Endothelial cell of umbilical vein (primary cell): ENCODE results near the gene SH3YL1. TPM values are rescaled to one million over a fixed set of nuclear protein-coding genes. Genes with fewer than 3 reads are reported as not detected.

ENCODE experiments used
- BruUV-seq: library from RNA; stranded (reverse); fragments of 400-500 nt; replicated peaks from 2 replicates; lab custom pipeline; 2021; lab: Mats Ljungman, UMichigan
- CTCF ChIA-PET: fragments of 300-600, 350-600 bp; sonication (Branson Sonifier 250); formaldehyde crosslinking; loops from one replicate; lab custom pipeline; 2021; ENCODE audit warnings: antibody characterized with exemption, inconsistent platforms; lab: Charles Lee
- POLR2A ChIA-PET: fragments of 300-600, 350-600 bp; sonication (Branson Sonifier 250); formaldehyde crosslinking; loops from one replicate; lab custom pipeline; 2021; ENCODE audit warnings: antibody characterized with exemption, inconsistent platforms; lab: Charles Lee
- DNase-seq: peaks from one replicate; pipeline ENCODE4 v3.0.0-alpha.2; 2011; ENCODE audit warnings: low read depth, low spot score
- FAIRE-seq: peaks from 2 replicates; lab custom pipeline; 2011; peaks lifted over from hg19 to GRCh38; lab: Jason Lieb, UNC
- H2AFZ ChIP-seq: 2 replicates; pipeline ENCODE4 v1.6.0; 2012; ENCODE audit warnings: low read depth, low read length, control low read depth, inconsistent platforms
- H3K27ac ChIP-seq: 2 replicates; pipeline ENCODE4 v1.5.1; 2011; ENCODE audit warnings: low read depth, mild to moderate bottlenecking, control low read depth, low read length, moderate library complexity; ENCODE audit not compliant: insufficient read depth
- H3K27me3 ChIP-seq, 2 experiments: 2 replicates each; pipeline versions ENCODE4 v1.6.0 to v1.6.1; 2011; ENCODE audit warnings: low read length in 2 of 2, mixed read lengths in 1 of 2; ENCODE audit not compliant: control insufficient read depth in 2 of 2, insufficient read depth in 2 of 2
- H3K36me3 ChIP-seq, 2 experiments: 2 replicates in 1 of 2; 3 replicates in 1 of 2; pipeline ENCODE4 v1.5.1; 2011; ENCODE audit warnings: low read length in 2 of 2, mild to moderate bottlenecking in 1 of 2, moderate library complexity in 1 of 2; ENCODE audit not compliant: control insufficient read depth in 2 of 2, insufficient read depth in 2 of 2; ENCODE audit errors: extremely low read depth in 1 of 2
- H3K4me1 ChIP-seq: 3 replicates; pipeline ENCODE4 v1.5.1; 2011; ENCODE audit warnings: mild to moderate bottlenecking, low read length; ENCODE audit not compliant: control insufficient read depth, insufficient read depth; ENCODE audit errors: extremely low read depth
- H3K4me2 ChIP-seq: 2 replicates; pipeline ENCODE4 v1.6.1; 2011; ENCODE audit warnings: low read length, control low read depth, mixed read lengths; ENCODE audit not compliant: insufficient read depth
- H3K4me3 ChIP-seq, 3 experiments: fragments of 200-600 bp in 1 of 3; sonication (generic), shearing (Covaris generic) in 1 of 3; replicated peaks in 1 of 3; 2 replicates each; pipeline ENCODE4 v1.5.1; 2011 to 2016; ENCODE audit warnings: control low read depth in 3 of 3, low read length in 3 of 3, mild to moderate bottlenecking in 2 of 3, inconsistent platforms in 1 of 3, low read depth in 1 of 3, moderate library complexity in 1 of 3; ENCODE audit not compliant: insufficient read depth in 1 of 3
- H3K79me2 ChIP-seq: 2 replicates; pipeline ENCODE4 v1.6.0; 2012; ENCODE audit warnings: low read length, inconsistent platforms; ENCODE audit not compliant: control insufficient read depth, insufficient read depth
- H3K9ac ChIP-seq: replicated peaks from 2 replicates; pipeline ENCODE3; 2011; ENCODE audit warnings: low read length, control low read depth; ENCODE audit not compliant: insufficient read depth; ENCODE audit errors: extremely low read depth
- H3K9me1 ChIP-seq: replicated peaks from 3 replicates; pipeline ENCODE4 v1.6.0; 2011; ENCODE audit warnings: mild to moderate bottlenecking, low read length; ENCODE audit not compliant: control insufficient read depth, insufficient read depth; ENCODE audit errors: extremely low read depth
- H3K9me3 ChIP-seq: replicated peaks from 2 replicates; pipeline ENCODE4 v1.5.1; 2012; ENCODE audit warnings: low read length, inconsistent platforms; ENCODE audit not compliant: control insufficient read depth, insufficient read depth
- H4K20me1 ChIP-seq: replicated peaks from 2 replicates; pipeline ENCODE3; 2011; ENCODE audit warnings: mild to moderate bottlenecking, low read length; ENCODE audit not compliant: control insufficient read depth, insufficient read depth; ENCODE audit errors: extremely low read depth
- CTCF ChIP-seq, 2 donors: IDR thresholded peaks; 1 replicate in 1 of 2; 2 replicates in 1 of 2; pipeline ENCODE4 v1.5.1; 2011; ENCODE audit warnings: low read length in 2 of 2, mild to moderate bottlenecking in 2 of 2, moderate library complexity in 2 of 2, control low read depth in 1 of 2, inconsistent platforms in 1 of 2, low read depth in 1 of 2; ENCODE audit not compliant: insufficient read depth in 1 of 2; ENCODE audit errors: extremely low read depth in 1 of 2
- EZH2 ChIP-seq: IDR thresholded peaks from 2 replicates; pipeline ENCODE4 v1.6.1; 2012; ENCODE audit warnings: borderline replicate concordance, low read depth, mild to moderate bottlenecking, moderate library complexity, low read length, inconsistent platforms; ENCODE audit not compliant: severe bottlenecking
- FOS ChIP-seq: IDR thresholded peaks from 2 replicates; pipeline ENCODE4 v1.6.1; 2011; ENCODE audit warnings: mild to moderate bottlenecking, low read length, moderate library complexity, borderline replicate concordance; ENCODE audit not compliant: insufficient read depth
- GATA2 ChIP-seq: IDR thresholded peaks from 2 replicates; pipeline ENCODE4 v1.7.0; 2011; ENCODE audit warnings: low read depth, mild to moderate bottlenecking, moderate library complexity, mixed read lengths, low read length; ENCODE audit not compliant: insufficient read length, insufficient read depth
- JUN ChIP-seq: IDR thresholded peaks from 2 replicates; pipeline ENCODE4 v1.6.1; 2011; ENCODE audit warnings: borderline replicate concordance, low read depth; ENCODE audit not compliant: insufficient read length, insufficient read depth
- MAX ChIP-seq: IDR thresholded peaks from 2 replicates; pipeline ENCODE4 v1.6.1; 2011; ENCODE audit not compliant: insufficient read depth, insufficient read length
- MYC ChIP-seq: IDR thresholded peaks from one replicate; pipeline ENCODE4 v1.6.1; 2011; ENCODE audit warnings: mild to moderate bottlenecking, low read depth, low read length
- POLR2A ChIP-seq: IDR thresholded peaks from 2 replicates; pipeline ENCODE4 v1.6.1; 2012; ENCODE audit warnings: low read depth, mild to moderate bottlenecking, control low read depth, low read length
- POLR2AphosphoS5 ChIP-seq: IDR thresholded peaks from 2 replicates; pipeline ENCODE4 v1.6.1; 2012; ENCODE audit warnings: low read depth, mild to moderate bottlenecking, control low read depth, low read length, moderate library complexity; ENCODE audit not compliant: insufficient read depth
- dilution Hi-C: fragments of 300-500 bp; cut with MboI; formaldehyde crosslinking; loops from one replicate; pipeline ENCODE4 v1.15.0; 2019; ENCODE audit warnings: low sequenced_read_pairs; ENCODE audit not compliant: extremely low pct_ligation_motif_present
- intact Hi-C: fragments of 100-400 bp; cut with micrococcal nuclease; formaldehyde crosslinking; loops from one replicate; pipeline ENCODE4 v1.10.0; 2022
- polyA plus RNA-seq, 4 experiments: library from polyadenylated mRNA; depleted of rRNA in 3 of 4; stranded (reverse) in 3 of 4; unstranded in 1 of 4; fragments of >200 nt; gene quantifications; 2 replicates each; pipeline versions ENCODE4 v1.2.1 to v1.2.3, GENCODE V29; 2011 to 2012; ENCODE audit warnings: missing spikeins in 1 of 4
- total RNA-seq: library from RNA; stranded (reverse); gene quantifications from 2 replicates; pipeline ENCODE4 v1.2.3, GENCODE V29; 2021

The SH3YL1 gene
- total and polyA plus RNA-seq, 2 donors (not counting 3 experiments of a cell fraction or from before 2014, with no cell fraction given): 12.5 to 22.4 TPM

GRCh38 chr2:278927-279320 lies 15.1 kb upstream of the SH3YL1 start:
- no peaks in the 10 kb centered on the region for H3K4me1 ChIP-seq
- peaks cover 2% of the 10 kb centered on the region for H4K20me1 ChIP-seq
- no peaks in the 10 kb centered on the region for H3K27me3 ChIP-seq
- peaks cover 11 to 25% of the 10 kb centered on the region in 2 experiments for H3K36me3 ChIP-seq
- no TSS peak for BruUV-seq
- FAIRE-seq (no peak), DNase-seq (no peak)
- H3K9me1 ChIP-seq: no peaks in the 10 kb centered on the region
- H3K79me2 ChIP-seq: peaks cover 20% of the 10 kb centered on the region
- no peak overlapping the region for H3K9ac ChIP-seq
- no peak overlapping the region for H3K27ac ChIP-seq
- H3K4me3 ChIP-seq: no peak overlapping the region
- TF ChIP-seq POLR2AphosphoS5 (no peak), FOS (no peak), GATA2 (no peak), MAX (no peak), EZH2 (no peak), POLR2A (no peak), JUN (no peak), CTCF (IDR thresholded peaks at IDR 0.05; ENCODE audit: extremely low read depth in 1 of 2, insufficient read depth in 1 of 2, low read depth in 1 of 2, low read length in 2 of 2) (no peak), MYC (no peak)
- H3K4me2 ChIP-seq: no peak overlapping the region
- ChIA-PET POLR2A (no interaction called here), CTCF (no interaction called here)
- H2AFZ ChIP-seq: no peak overlapping the region
- H3K9me3 ChIP-seq: no peaks in the 10 kb centered on the region
- dilution Hi-C loops (no loop called here), intact Hi-C loops (no loop called here)
